Skeletal muscle tissue (tissue), 5 donors: ENCODE measurements around the gene MMP25. TPM values are rescaled to one million over a fixed set of nuclear protein-coding genes. Genes with fewer than 3 reads are reported as not detected.

Source experiments
- H3K27ac ChIP-seq: one replicate; pipeline ENCODE4 v1.7.0; 2013; ENCODE audit warnings: mild to moderate bottlenecking, low read depth, low read length, inconsistent platforms
- H3K27me3 ChIP-seq, 3 donors: one replicate each; pipeline ENCODE4 v1.7.0; 2013; ENCODE audit warnings: low read length in 3 of 3; ENCODE audit not compliant: control insufficient read depth in 3 of 3, insufficient read depth in 3 of 3
- H3K36me3 ChIP-seq, 3 donors: one replicate each; pipeline ENCODE4 v1.7.0; 2013; ENCODE audit warnings: low read length in 3 of 3; ENCODE audit not compliant: control insufficient read depth in 3 of 3, insufficient read depth in 3 of 3
- H3K4me1 ChIP-seq, 3 donors: one replicate each; pipeline ENCODE4 v1.7.0; 2013; ENCODE audit warnings: low read length in 3 of 3, mild to moderate bottlenecking in 3 of 3; ENCODE audit not compliant: control insufficient read depth in 3 of 3, insufficient read depth in 3 of 3
- H3K4me3 ChIP-seq, 3 donors: one replicate each; pipeline ENCODE4 v1.7.0; 2013; ENCODE audit warnings: low read length in 3 of 3
- H3K9ac ChIP-seq, 3 donors: one replicate each; pipeline ENCODE4 v1.7.0; 2013; ENCODE audit warnings: low read length in 3 of 3, mild to moderate bottlenecking in 3 of 3, moderate library complexity in 2 of 3, low read depth in 1 of 3
- H3K9me3 ChIP-seq, 3 donors: one replicate each; pipeline ENCODE4 v1.7.0; 2013; ENCODE audit warnings: low read length in 3 of 3; ENCODE audit not compliant: control insufficient read depth in 3 of 3
- small RNA-seq: library from RNA; depleted of rRNA; stranded (forward); fragments of <200 nt; gene quantifications from one replicate; pipeline ENCODE3, GENCODE V24; 2014
- total RNA-seq: library from RNA; depleted of rRNA; stranded (reverse); fragments of >200 nt; gene quantifications from one replicate; pipeline ENCODE4 v1.2.3, GENCODE V29; 2014
- donor health status: Osteomylitis.

Gene MMP25
- total RNA-seq, 1 donor from 2014 or later: 0.52 TPM

DNA sequence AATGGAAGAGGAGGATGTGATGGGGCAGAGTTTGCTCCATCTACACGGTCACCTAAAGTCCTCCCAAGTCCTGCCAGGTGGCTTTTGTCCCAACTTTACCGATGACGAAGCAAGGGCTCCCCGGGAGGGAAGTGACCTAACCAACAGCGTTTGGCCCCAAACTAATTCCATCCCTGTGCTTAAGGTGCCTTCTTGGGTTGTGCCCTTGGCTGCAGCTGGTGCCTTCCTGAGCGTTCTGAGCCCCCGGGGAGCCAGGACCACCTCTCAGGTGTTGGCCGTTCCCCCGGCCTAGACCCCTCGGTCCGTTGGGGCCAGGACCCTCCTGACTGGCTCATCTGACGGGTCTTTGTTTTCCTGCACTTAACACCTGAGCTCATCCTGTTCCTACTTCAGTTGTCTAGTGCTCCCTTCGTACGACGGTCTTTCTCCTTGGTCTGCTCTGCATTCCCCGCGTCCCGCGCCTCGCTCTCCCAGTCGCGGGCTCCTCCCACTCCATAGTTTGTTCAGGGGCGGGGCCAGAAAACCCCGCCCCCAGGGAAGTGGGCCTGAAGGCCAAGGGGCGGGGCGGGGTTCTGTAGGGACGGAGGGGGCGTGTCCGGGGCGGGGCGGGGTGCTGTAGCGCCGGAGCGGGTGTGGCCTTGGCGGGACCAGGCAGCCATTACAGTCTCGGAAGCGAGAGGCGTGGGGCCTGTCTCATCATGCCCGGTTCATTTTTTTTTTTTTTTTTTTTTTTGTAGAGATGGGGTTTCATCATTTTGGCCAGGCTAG is 53.6 kb downstream of the MMP25 start:
- Histone ChIP-seq H3K9ac (peak overlapping the region in 2 of 3 donors; percentile 7 to 50), H3K36me3 (no peaks in the 10 kb centered on the region), H3K4me1 (peaks cover 15 to 20% (median 20%) of the 10 kb centered on the region in 3 donors), H3K9me3 (no peaks in the 10 kb centered on the region), H3K4me3 (peak overlapping the region; percentile 39 to 66 (median 52)), H3K27me3 (peaks cover 0 to 13% (median 8%) of the 10 kb centered on the region in 3 donors), H3K27ac (no peak overlapping the region)

DNA sequence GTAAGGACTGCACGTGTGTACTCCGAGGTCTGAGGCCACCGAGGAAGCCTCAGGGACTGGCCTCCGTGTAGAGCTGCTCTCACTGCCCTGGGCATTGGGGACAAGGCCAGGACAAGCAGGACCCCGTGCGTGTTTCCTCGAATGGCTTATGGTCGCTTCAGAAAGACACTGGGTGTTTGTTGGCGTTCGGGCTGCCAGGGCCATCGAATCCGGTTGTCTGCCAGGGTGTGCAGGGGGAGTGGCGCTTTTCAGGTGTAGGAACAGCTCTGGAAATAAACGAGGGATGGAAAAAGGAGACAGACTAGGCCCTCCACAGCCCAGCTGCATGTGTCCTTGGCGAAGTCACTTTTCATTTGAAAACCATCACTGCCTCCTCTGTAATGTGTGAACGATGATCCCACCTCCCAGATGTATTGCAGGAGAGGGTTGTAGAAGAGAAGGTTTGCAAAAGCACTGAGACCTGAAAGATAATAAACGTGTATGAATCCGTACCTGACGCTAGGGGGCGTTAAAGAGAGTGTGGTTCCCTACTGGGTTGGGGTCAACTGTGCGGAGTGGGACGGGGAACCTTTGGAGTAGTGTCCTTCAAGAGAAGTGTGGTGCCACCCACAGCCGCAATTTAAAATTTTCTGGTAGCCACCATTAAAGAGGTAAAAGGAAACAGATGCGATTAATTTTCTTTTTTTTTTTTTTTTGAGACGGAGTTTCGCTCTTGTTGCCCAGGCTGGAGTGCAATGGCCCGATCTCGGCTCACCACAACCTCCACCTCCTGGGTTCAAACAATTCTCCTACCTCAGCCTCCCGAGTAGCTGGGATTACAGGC is 54.9 kb downstream of the MMP25 start:
- Histone ChIP-seq H3K27me3 (peaks cover 0 to 13% (median 8%) of the 10 kb centered on the region in 3 donors), H3K9me3 (no peaks in the 10 kb centered on the region), H3K27ac (peak overlapping the region; percentile 38), H3K9ac (no peak overlapping the region), H3K4me1 (peaks cover 18 to 20% (median 19%) of the 10 kb centered on the region in 3 donors), H3K4me3 (peak overlapping the region in 1 of 3 donors; percentile 6), H3K36me3 (no peaks in the 10 kb centered on the region)

DNA sequence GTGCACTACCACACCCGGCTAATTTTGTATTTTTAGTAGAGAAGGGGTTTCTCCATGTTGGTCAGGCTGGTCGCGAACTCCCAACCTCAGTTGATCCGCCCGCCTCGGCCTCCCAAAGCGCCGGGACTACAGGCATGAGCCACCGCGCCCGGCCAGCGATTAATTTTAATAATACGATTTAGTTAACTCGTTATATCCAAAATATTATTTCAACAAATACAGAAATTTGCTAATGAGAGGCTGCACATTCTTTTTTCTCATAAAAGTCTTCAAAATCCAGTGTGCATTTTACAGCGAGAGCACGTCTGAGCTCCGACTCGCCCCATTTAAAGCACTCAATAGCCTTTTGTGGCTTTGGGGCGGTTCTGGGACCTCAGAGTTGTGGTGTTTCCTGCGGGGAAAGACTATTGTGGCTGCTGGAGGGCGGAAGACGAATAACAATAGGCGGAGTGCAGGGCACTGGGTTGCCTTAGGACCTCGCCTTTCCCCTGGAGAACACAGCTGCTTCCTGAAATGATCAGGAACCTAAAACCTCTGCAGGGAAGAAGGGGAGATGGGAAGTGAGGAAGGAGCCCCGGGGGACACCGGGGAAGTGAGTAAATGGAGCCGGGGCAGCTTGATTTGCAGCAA is 55.6 kb downstream of the MMP25 start:
- peak overlapping the region in 1 of 3 donors; percentile 54 for H3K4me3 ChIP-seq
- H3K36me3 ChIP-seq: no peaks in the 10 kb centered on the region
- peak overlapping the region; percentile 38 for H3K27ac ChIP-seq
- H3K9me3 ChIP-seq: no peaks in the 10 kb centered on the region
- H3K27me3 ChIP-seq: peaks cover 0 to 13% (median 8%) of the 10 kb centered on the region in 3 donors
- H3K9ac ChIP-seq: no peak overlapping the region
- H3K4me1 ChIP-seq: peaks cover 21 to 23% (median 22%) of the 10 kb centered on the region in 3 donors

DNA sequence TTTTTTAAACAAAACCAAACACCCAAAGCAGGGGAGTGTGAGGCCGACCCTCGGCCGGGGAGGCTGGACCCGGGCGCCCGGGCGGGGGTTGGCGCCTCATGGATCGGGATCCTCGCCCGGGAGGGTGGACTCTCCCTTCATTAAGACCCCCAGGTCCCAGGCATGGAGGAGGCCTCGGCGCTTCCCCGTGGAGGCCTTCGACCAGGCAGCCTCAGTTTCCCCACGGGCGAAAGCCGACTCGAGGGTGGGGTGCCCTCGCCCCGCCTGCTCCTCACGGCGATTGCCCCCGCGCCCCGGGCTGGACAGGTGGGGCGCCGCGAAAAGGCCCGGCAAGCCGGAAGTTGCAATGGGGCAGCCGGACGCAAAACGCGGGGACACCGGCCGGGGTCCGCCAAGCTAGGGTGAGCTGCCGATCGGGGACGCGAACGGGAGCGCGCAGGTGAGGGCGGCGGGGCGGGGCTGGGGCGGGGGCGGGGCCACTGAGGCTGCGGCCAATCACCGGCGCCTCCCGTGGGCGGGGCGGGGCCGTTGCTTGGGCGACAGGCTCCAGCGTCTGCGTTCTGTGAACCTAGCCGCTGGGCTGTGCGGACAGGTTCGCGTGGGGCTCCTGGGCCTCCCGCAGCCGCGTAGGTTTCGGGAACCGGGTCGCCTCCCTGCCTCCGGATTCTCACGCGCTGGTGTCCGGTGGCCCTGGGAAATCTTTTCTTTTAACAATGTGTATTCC is 60.0 kb downstream of the MMP25 start:
- H3K27ac ChIP-seq: peak overlapping the region; percentile 79

More for the DNA sequence above, 60.0 kb downstream of the MMP25 start:
- peaks cover 0 to under 1% (median 0%) of the 10 kb centered on the region in 3 donors for H3K27me3 ChIP-seq
- H3K36me3 ChIP-seq: peaks cover 0 to 4% (median 3%) of the 10 kb centered on the region in 3 donors
- H3K9me3 ChIP-seq: no peaks in the 10 kb centered on the region
- peak overlapping the region; percentile 83 to 88 (median 88) for H3K9ac ChIP-seq
- peak overlapping the region; percentile 65 to 81 (median 74) for H3K4me3 ChIP-seq
- peaks cover 11 to 16% (median 11%) of the 10 kb centered on the region in 3 donors for H3K4me1 ChIP-seq

Small RNA genes lying within 50 kb of the gene (small RNA-seq; reads per million reads assigned to genes)
- gene RNU1-22P: 0.30 reads per million, percentile 31 among the genes with 10 or more reads in this experiment

Other genes with a start within 250 kb of the MMP25 start
- gene PRSS41, start 248.1 kb upstream of the MMP25 start, total RNA-seq: not detected
- not detected for gene PRSS21, start 229.3 kb upstream of the MMP25 start, total RNA-seq
- gene ZG16B, start 216.3 kb upstream of the MMP25 start, total RNA-seq: 0.52 TPM
- gene PRSS22, start 188.4 kb upstream of the MMP25 start, total RNA-seq: not detected
- gene FLYWCH2, start 163.3 kb upstream of the MMP25 start, total RNA-seq: 10.4 TPM
- gene FLYWCH1, start 134.6 kb upstream of the MMP25 start, total RNA-seq: 11.0 TPM
- gene KREMEN2, start 82.3 kb upstream of the MMP25 start, total RNA-seq: 1.6 TPM
- gene PAQR4, start 77.2 kb upstream of the MMP25 start, total RNA-seq: 2.1 TPM
- gene PKMYT1, start 66.1 kb upstream of the MMP25 start, total RNA-seq: 2.1 TPM
- gene CLDN9, start 33.6 kb upstream of the MMP25 start, total RNA-seq: not detected
- not detected for gene CLDN6, start 28.4 kb upstream of the MMP25 start, total RNA-seq
- gene TNFRSF12A, start 26.2 kb upstream of the MMP25 start, total RNA-seq: 28.7 TPM
- gene HCFC1R1, start 22.6 kb upstream of the MMP25 start, total RNA-seq: 14.1 TPM
- 15.7 TPM for gene THOC6, start 22.5 kb upstream of the MMP25 start, total RNA-seq
- gene BICDL2, start 9.6 kb upstream of the MMP25 start, total RNA-seq: not detected
- 25.1 TPM for gene IL32, start 19.1 kb downstream of the MMP25 start, total RNA-seq
- gene ZSCAN10, start 52.7 kb downstream of the MMP25 start, total RNA-seq: not detected
- 7.3 TPM for gene ZNF205, start 66.0 kb downstream of the MMP25 start, total RNA-seq
- gene ZNF213, start 88.5 kb downstream of the MMP25 start, total RNA-seq: 4.2 TPM
- not detected for gene OR1F1, start 141.6 kb downstream of the MMP25 start, total RNA-seq
- gene ZNF200, start 188.6 kb downstream of the MMP25 start, total RNA-seq: 9.4 TPM
- gene MEFV, start 210.1 kb downstream of the MMP25 start, total RNA-seq: 0.52 TPM
- gene ZNF263, start 236.9 kb downstream of the MMP25 start, total RNA-seq: 30.8 TPM